Ureter (tissue), 1 donor: Measurements from ENCODE around the gene NEO1. TPM values are rescaled to one million over a fixed set of nuclear protein-coding genes. Genes with fewer than 3 reads are reported as not detected.

Experiments used
- DNase-seq: peaks from one replicate; pipeline ENCODE4 v3.0.0-alpha.2; 2020; ENCODE audit warnings: low spot score
- total RNA-seq: library from RNA; stranded (reverse); gene quantifications from one replicate; pipeline ENCODE4 v1.2.4, GENCODE V29; 2023
- donor health status: DM: yes; HTN: yes; CAD: no.

The NEO1 gene
- total RNA-seq = 36.0 TPM

GRCh38 chr15:73051807-73052652 is at the start of gene NEO1:
NEO1 (plus strand) TSS chr15:73052463; CDS start chr15:73052676, 213 bp downstream.
- peak; percentile 84 for DNase-seq

DNA sequence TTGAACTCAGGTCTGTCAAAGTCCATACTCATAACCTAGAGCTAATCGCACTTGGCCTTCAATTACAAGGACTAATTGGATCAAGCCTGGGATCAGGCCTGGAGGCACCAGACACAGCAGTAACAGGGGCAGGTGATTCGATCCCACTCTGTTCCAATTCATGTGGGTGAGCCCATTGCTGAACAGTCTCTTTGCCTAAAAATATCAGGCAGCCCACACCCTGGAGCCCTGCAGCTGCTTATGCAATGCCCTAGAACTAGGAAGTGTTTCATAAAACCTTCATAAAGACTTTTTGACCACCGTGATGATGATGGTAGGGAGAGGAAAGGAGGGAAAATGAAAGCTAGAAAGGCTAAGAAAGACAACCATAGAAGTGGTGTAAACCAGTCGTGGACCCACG is 47.8 kb upstream of the NEO1 start:
- DNase-seq = no peak

- no peak for DNase-seq
These were observed 47.2 kb upstream of the NEO1 start for GRCh38 chr15:73005032-73005431.

DNA sequence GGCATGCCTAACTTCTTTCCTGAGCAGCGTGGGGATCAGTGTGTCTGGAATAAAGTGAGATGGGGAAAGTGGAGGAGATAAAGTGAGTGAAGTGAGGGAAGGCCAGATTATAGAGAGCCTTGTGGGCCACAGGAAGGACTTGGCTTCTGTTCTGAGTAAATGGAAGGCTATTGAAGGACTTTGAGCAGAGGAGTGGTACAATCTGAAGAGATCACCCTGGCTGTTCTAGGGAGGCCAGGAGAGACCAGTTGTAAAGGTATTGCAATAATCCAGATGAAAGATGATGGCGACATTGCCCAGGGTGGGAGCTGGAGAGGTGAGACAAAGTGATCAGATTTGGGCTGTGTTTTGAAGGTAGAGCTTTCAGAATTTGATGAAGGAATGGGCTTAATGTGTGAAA is 46.8 kb upstream of the NEO1 start:
- DNase-seq = no peak

- no peak for DNase-seq
These were observed 45.7 kb upstream of the NEO1 start for GRCh38 chr15:73006523-73006922.

GRCh38 chr15:73009066-73010056 is 42.9 kb upstream of the NEO1 start:
- DNase-seq = no peak

DNA sequence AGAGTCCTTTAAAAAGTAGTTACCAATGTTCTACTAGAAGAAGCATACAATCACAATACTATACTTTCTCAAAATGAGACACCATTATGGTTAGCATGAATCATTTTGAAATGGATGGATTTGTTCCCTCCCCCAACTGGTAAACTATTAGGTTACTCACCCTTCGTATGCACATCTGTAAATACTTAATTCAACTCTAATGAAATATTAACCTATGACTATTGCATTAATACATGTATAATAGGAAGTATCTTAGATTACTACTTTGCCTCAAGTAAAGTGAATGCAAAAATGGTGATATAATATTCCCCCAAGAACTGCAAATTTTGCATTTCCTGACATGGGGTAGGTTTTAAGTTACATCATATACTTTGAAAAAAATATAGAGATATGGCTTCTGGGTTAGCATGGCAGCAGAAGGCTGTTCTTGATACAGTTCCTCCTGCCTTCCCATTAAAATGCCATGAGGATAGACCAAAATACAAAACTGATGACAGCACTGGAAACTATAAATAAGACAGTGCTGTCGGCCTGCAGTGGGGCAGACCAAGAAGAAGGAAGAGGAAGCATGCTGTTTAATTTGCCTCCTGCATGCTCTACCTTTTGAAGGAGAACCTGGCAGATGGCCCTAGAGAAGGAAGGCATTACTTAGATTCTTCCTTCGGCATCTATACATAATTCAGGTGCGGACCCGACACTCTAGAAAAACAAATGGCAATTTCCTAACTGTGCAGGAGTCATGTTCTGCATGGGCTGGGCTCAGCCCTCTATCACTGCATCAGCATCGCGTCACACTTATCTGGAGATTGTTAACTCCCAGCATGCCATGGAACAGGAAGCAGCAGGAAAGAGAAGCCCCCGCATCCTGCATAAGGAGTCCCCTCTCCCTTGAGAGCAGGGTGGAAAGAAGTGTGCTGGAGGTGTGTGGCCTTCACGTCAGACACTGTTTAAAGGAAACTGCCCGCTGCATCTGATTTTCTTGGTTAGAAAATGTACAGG is 41.8 kb upstream of the NEO1 start:
- no peak for DNase-seq

GRCh38 chr15:73014904-73015303 is 37.4 kb upstream of the NEO1 start:
- DNase-seq = no peak

- DNase-seq = no peak
These were observed 36.8 kb upstream of the NEO1 start for GRCh38 chr15:73015493-73015892.

GRCh38 chr15:73017987-73018386 is 34.3 kb upstream of the NEO1 start:
- DNase-seq = no peak

- DNase-seq = no peak
These were observed 33.1 kb upstream of the NEO1 start for GRCh38 chr15:73019154-73019553.

DNA sequence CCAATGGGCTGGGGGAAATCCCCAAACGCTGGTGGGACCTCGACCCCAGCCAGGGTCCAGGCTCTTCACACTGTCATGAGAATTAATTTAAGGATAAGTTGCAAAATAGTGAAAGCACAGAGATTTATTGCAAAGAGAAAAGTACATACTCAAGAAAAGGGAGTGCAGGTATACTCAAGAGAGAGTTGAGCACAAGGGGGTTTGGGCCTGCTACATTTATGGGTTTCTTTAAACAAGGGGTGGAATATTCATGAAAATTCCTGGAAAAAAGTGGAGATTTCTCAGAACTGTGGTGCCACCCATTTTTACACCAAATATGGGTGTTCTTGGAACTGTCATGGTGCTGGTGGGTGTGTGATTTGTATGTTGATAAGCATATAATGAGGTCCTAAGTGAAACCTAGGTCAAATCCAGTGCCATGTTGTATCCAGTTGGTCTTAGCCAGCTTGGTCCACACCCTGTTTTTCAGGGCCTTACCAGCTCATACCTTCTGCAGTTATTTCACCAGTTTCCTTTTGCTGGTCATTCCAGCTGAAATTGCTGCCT is 32.6 kb upstream of the NEO1 start:
- DNase-seq = no peak

GRCh38 chr15:73021139-73021621 is 31.1 kb upstream of the NEO1 start:
- DNase-seq = no peak

DNA sequence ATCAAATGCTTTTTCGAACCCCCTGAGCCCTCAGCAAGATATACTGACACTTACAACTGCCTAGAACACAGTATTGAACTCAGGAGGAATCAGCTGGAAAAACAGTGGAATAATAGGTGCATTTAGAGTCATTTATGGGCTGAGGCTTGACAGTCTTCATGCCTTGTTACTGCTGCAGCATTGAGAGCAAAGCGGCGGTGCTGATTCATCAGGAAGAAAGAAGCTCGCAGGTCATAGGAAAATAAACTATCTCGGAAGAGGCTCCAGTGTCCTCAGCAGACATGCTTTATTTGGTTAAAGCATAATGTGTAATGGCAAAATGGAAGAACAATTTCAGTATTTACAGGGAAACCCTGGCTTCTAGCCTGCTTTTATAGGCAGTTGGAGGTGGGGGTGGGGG is 30.1 kb upstream of the NEO1 start:
- DNase-seq = no peak

DNA sequence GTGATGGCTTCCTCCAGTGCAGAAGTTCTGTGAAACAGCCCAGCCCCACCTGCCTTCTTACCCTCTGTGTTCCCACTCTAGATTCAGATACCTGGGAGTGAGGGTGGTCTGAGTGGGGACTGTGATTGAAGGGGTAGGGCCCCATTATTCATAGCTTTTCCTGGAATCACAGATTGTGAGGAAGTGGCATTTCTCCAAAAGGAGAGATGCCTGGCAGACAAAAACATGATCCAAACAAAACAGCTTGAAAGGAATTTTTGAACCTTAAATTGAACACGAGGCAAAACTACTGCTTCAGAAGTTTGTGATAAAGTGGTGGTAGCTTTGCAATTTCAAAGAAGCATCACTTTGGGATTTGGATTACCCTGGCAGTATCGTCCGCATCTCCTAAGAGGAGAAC is 29.2 kb upstream of the NEO1 start:
- no peak for DNase-seq

DNA sequence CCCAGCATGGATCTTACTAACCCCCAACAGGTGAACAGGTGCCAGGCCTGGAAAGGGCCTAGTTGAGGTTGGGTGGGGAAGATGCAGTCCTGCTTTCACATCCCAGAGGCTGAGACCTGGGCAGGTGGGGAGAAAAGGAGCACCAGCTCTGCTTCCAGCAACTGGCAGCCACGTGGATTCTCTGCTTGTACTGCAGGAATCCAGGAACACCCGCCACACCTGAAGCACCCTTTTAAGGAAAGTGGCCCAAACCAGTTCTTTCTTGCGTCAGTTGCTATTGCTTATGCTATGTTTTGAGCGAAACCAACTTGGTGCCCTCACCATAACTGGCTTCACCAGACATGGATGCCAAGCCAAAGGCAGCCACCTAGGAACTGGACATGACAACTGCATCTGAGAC is 28.1 kb upstream of the NEO1 start:
- no peak for DNase-seq

DNA sequence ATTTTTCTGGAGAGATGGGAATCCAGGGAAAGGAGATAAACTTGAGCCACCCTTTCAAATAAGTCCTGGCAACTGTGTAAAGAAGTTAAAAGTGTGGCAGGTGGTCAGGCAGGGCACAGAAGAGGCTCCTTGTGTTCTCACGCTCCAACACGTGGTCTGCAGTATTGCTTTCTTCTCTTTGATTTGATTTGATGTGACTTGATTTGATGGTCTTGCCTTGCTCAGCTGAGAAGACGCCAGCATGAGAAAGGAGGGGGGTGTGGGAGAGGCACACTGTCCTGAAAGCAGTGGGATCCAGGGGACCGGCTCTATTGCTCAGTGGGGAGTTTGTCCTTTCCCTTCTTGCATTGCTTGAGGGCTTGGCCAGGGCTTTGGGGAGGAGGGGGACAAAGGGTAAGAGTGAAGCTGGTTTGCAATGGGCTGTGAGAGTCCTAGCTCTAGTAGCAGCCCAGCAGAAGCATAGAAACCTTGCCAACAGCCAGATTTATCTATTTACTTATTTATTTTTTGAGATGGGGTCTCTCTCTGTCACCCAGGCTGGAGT is 25.7 kb upstream of the NEO1 start:
- no peak for DNase-seq

DNA sequence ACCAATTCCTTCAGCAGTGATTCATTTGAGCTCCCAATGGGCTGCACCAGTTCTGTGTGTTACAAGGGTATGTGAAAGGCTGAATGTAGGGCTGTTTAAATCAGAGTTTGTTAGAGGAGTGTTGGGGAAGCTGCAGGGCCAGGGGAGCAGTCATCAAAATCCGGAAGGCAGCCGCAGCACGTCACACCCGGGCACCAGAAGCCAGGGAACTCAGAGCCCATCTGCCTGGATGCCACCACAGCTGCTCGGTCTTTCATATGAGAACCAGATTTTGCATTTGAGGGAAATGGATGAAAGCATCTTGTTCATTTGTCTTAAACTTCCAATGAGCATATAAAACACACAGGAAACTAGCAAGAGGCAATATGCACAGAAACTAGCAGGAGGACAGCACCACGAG is 24.2 kb upstream of the NEO1 start:
- no peak for DNase-seq

DNA sequence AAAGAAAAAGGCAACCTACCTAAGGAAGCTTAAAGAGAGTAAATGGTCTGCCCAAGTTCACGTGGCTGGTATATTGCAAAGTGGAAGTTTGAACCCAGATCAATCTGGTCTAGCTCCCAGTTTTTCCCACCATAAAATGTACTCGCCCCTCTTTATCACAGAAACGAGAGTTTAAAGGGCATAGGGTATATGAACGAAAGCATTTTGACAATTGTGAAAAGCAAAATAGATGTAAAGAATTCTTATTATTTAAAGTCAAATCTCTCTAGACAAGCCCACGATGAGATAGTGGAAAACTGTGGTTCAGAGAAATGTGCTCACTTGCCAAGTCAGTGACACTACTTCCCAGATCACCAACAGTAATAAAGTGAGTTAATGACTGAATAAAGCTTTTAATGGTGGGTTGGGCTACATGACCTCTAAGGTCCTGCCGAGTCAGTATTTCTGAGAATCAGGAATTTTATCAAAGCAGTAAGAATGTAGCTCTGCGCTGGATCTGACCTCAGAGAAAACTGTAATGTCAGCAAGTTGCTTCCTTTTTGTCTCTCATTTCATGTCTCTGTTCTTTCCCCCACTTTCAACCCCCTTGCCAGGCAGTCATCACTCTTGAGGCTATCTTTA is 23.3 kb upstream of the NEO1 start:
- DNase-seq = no peak

- no peak for DNase-seq
These were observed 22.1 kb upstream of the NEO1 start for GRCh38 chr15:73030122-73030679.
